ENCODE measurements around the gene PROX2.

The PROX2 gene

DNA sequence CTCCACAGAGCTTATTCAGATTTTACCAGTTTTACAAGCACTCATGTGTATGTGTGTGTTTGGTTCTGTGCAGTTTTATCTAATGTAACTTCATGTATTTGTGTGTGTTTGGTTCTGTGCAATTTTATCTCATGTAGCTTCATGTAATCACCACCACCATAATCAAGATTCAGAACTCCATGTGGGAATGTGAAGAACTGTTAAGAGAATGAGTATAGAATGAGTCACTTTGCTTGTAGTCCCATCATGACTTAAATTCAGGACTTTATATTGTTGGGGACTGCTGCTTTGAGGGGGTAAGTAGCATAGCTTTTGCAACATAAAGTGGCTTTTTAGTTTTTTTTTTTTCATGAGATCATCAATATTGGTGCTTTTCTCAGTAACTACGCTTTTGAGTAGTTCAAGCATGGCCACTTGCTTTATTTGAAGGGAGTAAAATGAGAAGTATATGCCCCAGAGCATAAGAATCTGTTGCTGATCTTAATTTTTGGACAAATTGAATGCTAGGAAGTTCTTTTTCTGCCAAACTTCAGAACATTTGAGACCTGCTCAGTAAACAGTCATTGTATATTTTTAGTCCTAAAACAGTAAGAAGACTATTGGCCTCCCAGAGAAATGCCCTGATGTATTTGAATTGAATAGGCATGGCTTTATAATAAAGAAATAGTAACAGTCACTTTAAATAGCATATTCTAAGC is 28.8 kb downstream of the PROX2 start:
- in situ Hi-C loops (cut with HindIII; ENCODE audit: low pct_unique_long_range_greater_than_20kb, low sequenced_read_pairs): no loop called here
- no peak for TF ChIP-seq JUND (IDR thresholded peaks at IDR 0.05; ENCODE audit: low read depth)
- DNase-seq (ENCODE audit: low read depth in 1 of 2, low spot score in 1 of 2): no peak

DNA sequence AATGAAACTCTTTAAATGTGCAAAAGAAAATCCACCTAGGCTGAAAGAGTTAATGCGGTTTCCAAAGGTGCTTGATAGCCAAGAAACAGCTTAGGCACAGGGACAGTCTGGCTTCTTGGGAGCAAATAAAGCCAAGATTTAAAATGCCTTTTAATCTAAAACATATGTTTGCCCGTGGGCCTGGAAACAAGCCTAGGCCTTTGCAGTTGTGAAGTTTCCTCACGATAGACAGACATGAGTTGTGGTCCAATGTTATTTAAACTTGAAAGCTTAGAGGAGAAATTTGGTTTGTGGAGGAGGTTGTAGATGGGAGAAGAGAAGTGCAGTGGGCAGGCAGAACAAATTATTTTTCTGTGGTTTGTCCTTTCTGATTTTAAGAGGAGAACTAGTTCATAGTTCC is 29.8 kb downstream of the PROX2 start:
- in situ Hi-C loops (cut with HindIII; ENCODE audit: low pct_unique_long_range_greater_than_20kb, low sequenced_read_pairs): no loop called here
- no peak for DNase-seq (ENCODE audit: low read depth in 1 of 2, low spot score in 1 of 2)
- TF ChIP-seq JUND (IDR thresholded peaks at IDR 0.05; ENCODE audit: low read depth): no peak

GRCh38 chr14:74843653-74844052 is 32.3 kb downstream of the PROX2 start:
- in situ Hi-C loops (cut with HindIII; ENCODE audit: low pct_unique_long_range_greater_than_20kb, low sequenced_read_pairs): no loop called here
- TF ChIP-seq JUND (IDR thresholded peaks at IDR 0.05; ENCODE audit: low read depth): no peak
- no peak for DNase-seq (ENCODE audit: low read depth in 1 of 2, low spot score in 1 of 2)

GRCh38 chr14:74841230-74842207 is 34.4 kb downstream of the PROX2 start:
- in situ Hi-C loops (cut with HindIII; ENCODE audit: low pct_unique_long_range_greater_than_20kb, low sequenced_read_pairs): no loop called here
- TF ChIP-seq JUND (IDR thresholded peaks at IDR 0.05; ENCODE audit: low read depth): no peak
- no peak for DNase-seq (ENCODE audit: low read depth in 1 of 2, low spot score in 1 of 2)

- in situ Hi-C loops (cut with HindIII; ENCODE audit: low pct_unique_long_range_greater_than_20kb, low sequenced_read_pairs): no loop called here
- no peak for DNase-seq (ENCODE audit: low read depth in 1 of 2, low spot score in 1 of 2)
- TF ChIP-seq JUND (IDR thresholded peaks at IDR 0.05; ENCODE audit: low read depth): no peak
These were observed 35.3 kb downstream of the PROX2 start for GRCh38 chr14:74840603-74841030.

DNA sequence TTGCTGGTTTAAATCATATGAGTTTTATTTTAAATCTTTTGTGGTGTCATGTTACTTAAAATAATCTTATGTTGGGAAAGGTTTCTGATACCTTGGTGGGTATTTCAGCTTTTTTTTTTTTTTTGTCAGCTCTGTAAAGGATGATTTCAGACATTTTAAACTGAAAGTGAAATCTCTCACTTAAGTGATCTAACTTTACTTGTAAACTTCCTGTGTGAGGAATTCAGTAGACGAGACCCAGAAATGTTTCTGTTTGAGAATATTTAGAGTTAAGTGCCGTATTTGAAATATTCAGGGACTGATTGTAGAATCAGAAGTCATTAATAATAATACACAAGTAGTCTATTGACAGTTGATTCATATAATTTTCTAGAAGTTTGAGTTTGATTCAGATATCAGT is 37.8 kb downstream of the PROX2 start:
- TF ChIP-seq JUND (IDR thresholded peaks at IDR 0.05; ENCODE audit: low read depth): no peak
- no peak for DNase-seq (ENCODE audit: low read depth in 1 of 2, low spot score in 1 of 2)
- in situ Hi-C loops (cut with HindIII; ENCODE audit: low pct_unique_long_range_greater_than_20kb, low sequenced_read_pairs): no loop called here

DNA sequence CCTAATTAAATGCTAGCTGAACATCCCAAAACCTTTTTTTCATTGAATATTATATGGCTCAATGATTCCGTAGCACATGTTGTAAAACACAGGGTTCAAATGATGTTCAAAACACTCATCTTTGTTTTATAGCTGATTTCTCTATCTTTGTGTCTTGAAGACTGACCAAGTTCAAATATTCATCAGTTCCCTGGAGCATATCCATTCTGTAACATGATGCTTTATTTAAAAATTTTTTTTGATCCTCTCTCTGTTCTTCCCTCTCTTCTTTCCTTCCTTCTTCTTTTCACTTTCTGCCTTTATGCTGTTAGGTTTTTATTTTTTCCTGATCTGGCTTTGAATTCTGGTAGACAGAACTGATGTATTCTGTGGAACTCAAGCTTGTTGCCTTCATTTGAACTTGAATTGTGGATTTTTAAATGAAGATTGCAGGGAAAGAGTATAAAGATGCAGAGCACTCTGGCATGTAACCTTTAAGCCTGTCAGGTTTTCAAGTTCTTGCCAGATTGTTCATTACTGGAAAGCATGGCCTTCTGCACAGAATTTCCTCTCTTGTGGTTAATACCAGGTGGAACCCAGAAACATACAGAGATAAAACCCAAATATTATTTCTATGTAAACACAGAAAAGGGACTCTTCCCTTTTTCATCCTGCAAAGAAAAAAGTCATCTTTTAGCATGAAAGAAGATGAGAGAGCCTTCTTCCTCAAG is 39.5 kb downstream of the PROX2 start:
- in situ Hi-C loops (cut with HindIII; ENCODE audit: low pct_unique_long_range_greater_than_20kb, low sequenced_read_pairs): no loop called here
- DNase-seq (ENCODE audit: low read depth in 1 of 2, low spot score in 1 of 2): no peak
- no peak for TF ChIP-seq JUND (IDR thresholded peaks at IDR 0.05; ENCODE audit: low read depth)

GRCh38 chr14:74835645-74836250 is 40.2 kb downstream of the PROX2 start:
- no peak for DNase-seq (ENCODE audit: low read depth in 1 of 2, low spot score in 1 of 2)
- TF ChIP-seq JUND (IDR thresholded peaks at IDR 0.05; ENCODE audit: low read depth): no peak
- in situ Hi-C loops (cut with HindIII; ENCODE audit: low pct_unique_long_range_greater_than_20kb, low sequenced_read_pairs): no loop called here

DNA sequence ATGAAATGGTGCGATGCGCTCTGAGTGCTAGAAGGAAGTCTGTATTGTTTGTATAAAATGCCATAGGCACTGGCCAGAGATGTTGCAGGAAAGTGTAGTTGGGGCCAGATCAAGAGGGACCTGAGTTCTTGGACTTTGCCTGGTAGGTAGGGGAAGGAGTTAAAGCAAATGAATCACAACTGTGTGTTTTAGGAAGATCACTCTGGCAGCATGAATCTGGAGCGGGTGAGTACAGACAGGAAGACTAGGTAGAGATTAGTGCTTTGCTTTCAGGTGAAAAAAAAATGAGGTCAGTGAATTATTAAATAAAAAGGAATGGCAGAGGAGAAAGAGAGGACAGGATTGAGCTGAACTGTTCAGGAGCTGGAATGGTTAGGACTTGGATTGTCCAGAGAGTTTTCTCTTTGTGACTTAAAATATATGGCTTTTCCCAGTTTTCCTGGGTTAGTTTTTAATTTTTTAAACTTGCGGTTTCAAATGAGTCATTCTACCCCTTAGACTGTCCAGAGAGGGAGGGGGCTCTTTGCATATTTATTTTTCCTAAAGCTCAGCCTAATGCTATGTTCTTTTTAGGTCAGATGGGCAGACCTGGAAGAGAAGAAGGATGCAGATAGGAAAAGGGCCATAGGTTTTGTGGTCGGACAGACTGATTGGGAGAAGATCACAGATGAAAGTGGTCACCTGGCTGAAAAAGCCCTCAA is 41.1 kb downstream of the PROX2 start:
- no peak for TF ChIP-seq JUND (IDR thresholded peaks at IDR 0.05; ENCODE audit: low read depth)
- no peak for DNase-seq (ENCODE audit: low read depth in 1 of 2, low spot score in 1 of 2)
- in situ Hi-C loops (cut with HindIII; ENCODE audit: low pct_unique_long_range_greater_than_20kb, low sequenced_read_pairs): no loop called here

DNA sequence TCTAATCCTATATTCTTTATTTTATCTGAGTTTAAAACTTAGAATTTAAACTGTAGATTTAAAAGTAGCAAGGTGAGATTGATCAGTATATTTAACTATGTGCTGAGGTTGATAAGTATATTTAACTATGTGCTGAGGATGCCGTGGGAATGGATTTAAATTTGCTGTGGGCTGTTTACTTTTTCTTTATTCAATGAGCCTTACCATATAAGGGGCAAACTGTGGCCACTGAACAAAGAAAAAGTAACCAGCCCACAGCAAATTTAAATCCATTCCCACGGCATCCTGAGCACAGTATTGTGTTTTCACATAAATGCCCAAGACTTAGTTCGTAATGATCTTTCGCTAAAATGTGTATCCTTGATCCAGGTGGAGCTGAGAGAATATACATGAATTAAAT is 43.1 kb downstream of the PROX2 start:
- peak in 1 of 2 experiments; percentile 81 for DNase-seq (ENCODE audit: low read depth in 1 of 2, low spot score in 1 of 2)
- TF ChIP-seq JUND (IDR thresholded peaks at IDR 0.05; ENCODE audit: low read depth): no peak
- in situ Hi-C loops (cut with HindIII; ENCODE audit: low pct_unique_long_range_greater_than_20kb, low sequenced_read_pairs): no loop called here

DNA sequence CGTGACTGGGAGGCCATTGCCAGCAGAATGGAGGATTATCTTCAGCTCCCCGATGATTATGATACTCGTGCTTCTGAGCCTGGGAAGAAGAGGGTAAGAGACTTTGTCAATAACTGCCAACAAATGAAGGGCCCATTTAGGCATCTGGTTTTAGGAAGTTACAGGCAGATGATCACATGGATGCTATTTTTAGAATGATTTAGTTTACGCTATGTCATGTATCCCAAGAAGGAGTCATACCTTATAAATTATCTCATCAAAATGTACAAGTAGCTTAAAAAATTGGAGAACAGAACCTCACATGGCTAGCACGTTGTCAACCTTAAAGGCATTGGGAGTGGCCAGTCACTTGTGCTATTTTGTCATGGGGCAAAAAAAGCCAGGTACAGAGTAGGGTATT is 46.7 kb downstream of the PROX2 start:
- TF ChIP-seq JUND (IDR thresholded peaks at IDR 0.05; ENCODE audit: low read depth): no peak
- DNase-seq (ENCODE audit: low read depth in 1 of 2, low spot score in 1 of 2): no peak
- in situ Hi-C loops (cut with HindIII; ENCODE audit: low pct_unique_long_range_greater_than_20kb, low sequenced_read_pairs): no loop called here

GRCh38 chr14:74826574-74826973 is 49.4 kb downstream of the PROX2 start:
- no peak for TF ChIP-seq JUND (IDR thresholded peaks at IDR 0.05; ENCODE audit: low read depth)
- DNase-seq (ENCODE audit: low read depth in 1 of 2, low spot score in 1 of 2): no peak
- in situ Hi-C loops (cut with HindIII; ENCODE audit: low pct_unique_long_range_greater_than_20kb, low sequenced_read_pairs): no loop called here

Data from T47D (cell line).